H9 (cell line): ENCODE measurements around the gene TPM4. TPM values are rescaled to one million over a fixed set of nuclear protein-coding genes. Genes with fewer than 3 reads are reported as not detected.
"Not testable (repeated sequence)": the region's sequence is repeated elsewhere in the genome, so short reads cannot be mapped to it uniquely, and the experiment has no call there.

Source experiments
- DNase-seq: peaks from one replicate; pipeline ENCODE4 v3.0.0-alpha.2; 2017
- H2AFZ ChIP-seq: one replicate; pipeline ENCODE4 v1.6.1; 2013; ENCODE audit warnings: mild to moderate bottlenecking, low read length, control low read depth, moderate library complexity
- H2AK5ac ChIP-seq: 2 replicates; pipeline ENCODE4 v1.6.1; 2013; ENCODE audit warnings: low read length, control low read depth, mixed read lengths; ENCODE audit not compliant: insufficient read length
- H2BK120ac ChIP-seq: one replicate; pipeline ENCODE4 v1.6.1; 2013; ENCODE audit warnings: low read depth, mild to moderate bottlenecking, low read length, control low read depth, inconsistent platforms; ENCODE audit not compliant: poor library complexity, severe bottlenecking
- H2BK12ac ChIP-seq: 2 replicates; pipeline ENCODE4 v1.6.1; 2013; ENCODE audit warnings: low read length, control low read depth, mixed read lengths, low read depth; ENCODE audit not compliant: insufficient read length
- H2BK15ac ChIP-seq: 2 replicates; pipeline ENCODE4 v1.6.1; 2013; ENCODE audit warnings: low read depth, low read length, control low read depth
- H2BK20ac ChIP-seq: one replicate; pipeline ENCODE4 v1.6.1; 2013; ENCODE audit warnings: low read depth, mild to moderate bottlenecking, low read length, control low read depth, inconsistent platforms; ENCODE audit not compliant: poor library complexity, severe bottlenecking
- H2BK5ac ChIP-seq: 2 replicates; pipeline ENCODE4 v1.6.1; 2013; ENCODE audit warnings: low read length, control low read depth, mixed read lengths; ENCODE audit not compliant: insufficient read length
- H3K14ac ChIP-seq: 2 replicates; pipeline ENCODE4 v1.6.1; 2013; ENCODE audit warnings: low read length, control low read depth; ENCODE audit not compliant: insufficient read depth
- H3K18ac ChIP-seq: 2 replicates; pipeline ENCODE4 v1.6.1; 2013; ENCODE audit warnings: low read depth, mild to moderate bottlenecking, mixed read lengths, low read length, control low read depth; ENCODE audit not compliant: insufficient read length
- H3K23ac ChIP-seq: 2 replicates; pipeline ENCODE4 v1.6.1; 2013; ENCODE audit warnings: low read length, control low read depth, mixed read lengths, low read depth; ENCODE audit not compliant: insufficient read length
- H3K23me2 ChIP-seq: 2 replicates; pipeline ENCODE4 v1.6.1; 2013; ENCODE audit warnings: low read depth, mild to moderate bottlenecking, mixed read lengths, low read length, control low read depth; ENCODE audit not compliant: insufficient read length, poor library complexity, severe bottlenecking
- H3K27ac ChIP-seq: 2 replicates; pipeline ENCODE4 v1.5.1; 2013; ENCODE audit warnings: low read length, control low read depth, mixed read lengths, low read depth; ENCODE audit not compliant: insufficient read length
- H3K27me3 ChIP-seq: 2 replicates; pipeline ENCODE4 v1.6.1; 2013; ENCODE audit warnings: low read length, control low read depth, inconsistent platforms; ENCODE audit not compliant: insufficient read depth
- H3K4ac ChIP-seq: 2 replicates; pipeline ENCODE4 v1.6.1; 2013; ENCODE audit warnings: low read depth, mild to moderate bottlenecking, control low read depth, inconsistent platforms, low read length, moderate library complexity
- H3K4me1 ChIP-seq: 2 replicates; pipeline ENCODE4 v1.6.1; 2013; ENCODE audit warnings: low read length, control low read depth, inconsistent platforms; ENCODE audit not compliant: insufficient read depth
- H3K4me2 ChIP-seq: 2 replicates; pipeline ENCODE4 v1.6.1; 2013; ENCODE audit warnings: low read length, control low read depth, mixed read lengths; ENCODE audit not compliant: insufficient read length, insufficient read depth
- H3K56ac ChIP-seq: 2 replicates; pipeline ENCODE4 v1.6.1; 2013; ENCODE audit warnings: low read depth, mild to moderate bottlenecking, mixed read lengths, low read length, control low read depth; ENCODE audit not compliant: insufficient read length
- H3K79me1 ChIP-seq: 2 replicates; pipeline ENCODE4 v1.6.1; 2013; ENCODE audit warnings: low read depth, mild to moderate bottlenecking, moderate library complexity, low read length, control low read depth, inconsistent platforms; ENCODE audit not compliant: insufficient read depth, poor library complexity, severe bottlenecking
- H3K79me2 ChIP-seq: 2 replicates; pipeline ENCODE4 v1.6.1; 2013; ENCODE audit warnings: low read length, control low read depth, inconsistent platforms; ENCODE audit not compliant: insufficient read depth
- H3K9ac ChIP-seq: 2 replicates; pipeline ENCODE4 v1.6.1; 2013; ENCODE audit warnings: low read length, control low read depth, mixed read lengths; ENCODE audit not compliant: insufficient read length; ENCODE audit errors: extremely low read depth
- H3K9me3 ChIP-seq: one replicate; pipeline ENCODE4 v1.6.1; 2013; ENCODE audit warnings: low read depth, low read length, inconsistent platforms; ENCODE audit not compliant: control insufficient read depth
- H3T11ph ChIP-seq: one replicate; pipeline ENCODE4 v1.6.1; 2013; ENCODE audit warnings: mild to moderate bottlenecking, low read length, control low read depth, inconsistent platforms
- H4K20me1 ChIP-seq: one replicate; pipeline ENCODE4 v1.6.1; 2013; ENCODE audit not compliant: control insufficient read depth, insufficient read length, insufficient read depth
- H4K5ac ChIP-seq: 2 replicates; pipeline ENCODE4 v1.6.1; 2013; ENCODE audit warnings: low read depth, mild to moderate bottlenecking, mixed read lengths, low read length, control low read depth; ENCODE audit not compliant: insufficient read length
- H4K8ac ChIP-seq: replicated peaks from 2 replicates; pipeline ENCODE4 v1.6.1; 2013; ENCODE audit warnings: low read length, control low read depth, mixed read lengths, low read depth; ENCODE audit not compliant: insufficient read length
- H4K91ac ChIP-seq: 2 replicates; pipeline ENCODE4 v1.6.1; 2013; ENCODE audit warnings: low read depth, mild to moderate bottlenecking, moderate library complexity, mixed read lengths, low read length, control low read depth; ENCODE audit not compliant: insufficient read length
- H3K27ac Mint-ChIP-seq, 3 experiments: 2 replicates in 2 of 3; 3 replicates in 1 of 3; pipeline ENCODE4 v1.8.0; 2020 to 2021; ENCODE audit warnings: mixed read lengths in 3 of 3, mild to moderate bottlenecking in 1 of 3, moderate library complexity in 1 of 3
- H3K27me3 Mint-ChIP-seq: 2 replicates; pipeline ENCODE4 v1.8.0; 2021; ENCODE audit warnings: low read depth, mild to moderate bottlenecking, moderate library complexity, mixed read lengths
- H3K36me3 Mint-ChIP-seq, 3 experiments: 2 replicates in 2 of 3; 3 replicates in 1 of 3; pipeline ENCODE4 v1.8.0; 2020 to 2021; ENCODE audit warnings: low read depth in 3 of 3, mixed read lengths in 3 of 3; ENCODE audit not compliant: insufficient read depth in 1 of 3
- H3K4me1 Mint-ChIP-seq, 2 experiments: 2 replicates each; pipeline ENCODE4 v1.8.0; 2020; ENCODE audit warnings: mixed read lengths in 2 of 2
- H3K4me3 Mint-ChIP-seq, 2 experiments: 2 replicates in 1 of 2; 3 replicates in 1 of 2; pipeline ENCODE4 v1.8.0; 2020 to 2021; ENCODE audit warnings: mild to moderate bottlenecking in 2 of 2, mixed read lengths in 2 of 2, moderate library complexity in 1 of 2
- H3K9me3 Mint-ChIP-seq, 2 experiments: 2 replicates in 1 of 2; 3 replicates in 1 of 2; pipeline ENCODE4 v1.8.0; 2020; ENCODE audit warnings: mild to moderate bottlenecking in 2 of 2, mixed read lengths in 2 of 2, moderate library complexity in 1 of 2
- CTCF ChIP-seq: fragments of 200-600 bp; sonication (generic); conservative IDR thresholded peaks from 3 replicates; pipeline ENCODE4 v1.8.0; 2021; ENCODE audit warnings: antibody characterized with exemption, mild to moderate bottlenecking
- WGBS: extraction: QIAGEN DNeasy Blood & Tissue Kit; methylation state at CpG from one replicate; pipeline ENCODE4 v1.1.7; 2013; ENCODE audit warnings: missing lambda C conversion rate, low lambda C conversion rate, mixed read lengths; ENCODE audit not compliant: insufficient read length; ENCODE audit errors: extremely low coverage; 5-methylcytosine and 5-hydroxymethylcytosine counted together
- total RNA-seq: library from RNA; stranded (reverse); gene quantifications from 2 replicates; pipeline ENCODE4 v1.2.1, GENCODE V29; 2021

The TPM4 gene
- total RNA-seq, 1 experiment from 2014 or later = 431 TPM

- Histone ChIP-seq H3K4ac (no peak overlapping the region), H2AFZ (no peak overlapping the region), H3K9me3 (no peaks in the 10 kb centered on the region), H4K5ac (no peak overlapping the region), H2BK20ac (no peak overlapping the region), H3K4me1 (no peaks in the 10 kb centered on the region), H3K23me2 (no peaks in the 10 kb centered on the region), H3K23ac (no peak overlapping the region), H2BK15ac (no peak overlapping the region), H4K20me1 (no peaks in the 10 kb centered on the region), H3K27ac (no peak overlapping the region), H3K4me2 (no peak overlapping the region), H2BK12ac (no peak overlapping the region), H3K56ac (no peak overlapping the region), H4K91ac (no peak overlapping the region), H3K9ac (no peak overlapping the region), H3K18ac (no peak overlapping the region), H4K8ac (no peak overlapping the region), H2BK120ac (no peak overlapping the region), H3K79me2 (no peaks in the 10 kb centered on the region), H3T11ph (no peak overlapping the region), H3K14ac (no peak overlapping the region), H2AK5ac (no peak overlapping the region), H2BK5ac (no peak overlapping the region), H3K27me3 (no peaks in the 10 kb centered on the region), H3K79me1 (no peaks in the 10 kb centered on the region)
- Mint-ChIP-seq H3K27me3 (no peaks in the 10 kb centered on the region; the same call in 1 of the 2 replicates), H3K27ac (no peak overlapping the region), H3K36me3 (peaks cover 52 to 96% (median 87%) of the 10 kb centered on the region in 3 experiments), H3K4me3 (no peak overlapping the region), H3K4me1 (no peaks in the 10 kb centered on the region), H3K9me3 (no peaks in the 10 kb centered on the region)
- no peak for DNase-seq
- no CpG with 5 or more reads among the region's 6 CpGs for WGBS
- TF ChIP-seq CTCF = no peak
Measured at GRCh38 chr19:16098821-16099220, 22.5 kb downstream of the TPM4 start.

- not testable (repeated sequence) for H4K5ac ChIP-seq, H3K27ac ChIP-seq, H3K9ac ChIP-seq, H3K27me3 Mint-ChIP-seq, DNase-seq, H3K23ac ChIP-seq, H2AFZ ChIP-seq, H3K27me3 ChIP-seq, H3K56ac ChIP-seq, H2BK12ac ChIP-seq, H3K18ac ChIP-seq, H3K14ac ChIP-seq, H3K27ac Mint-ChIP-seq, H3K79me1 ChIP-seq, H3T11ph ChIP-seq, H3K4me3 Mint-ChIP-seq, H3K4me2 ChIP-seq, H3K79me2 ChIP-seq, H3K9me3 Mint-ChIP-seq, H2BK120ac ChIP-seq, H4K20me1 ChIP-seq, H2BK15ac ChIP-seq, H4K91ac ChIP-seq, H3K23me2 ChIP-seq, H2AK5ac ChIP-seq, H2BK5ac ChIP-seq, H4K8ac ChIP-seq, H3K4ac ChIP-seq, H3K4me1 Mint-ChIP-seq, H3K9me3 ChIP-seq, H3K4me1 ChIP-seq, H2BK20ac ChIP-seq
- H3K36me3 Mint-ChIP-seq = peaks cover 51 to 90% (median 82%) of the 10 kb centered on the region in 3 experiments
- WGBS = no CpG with 5 or more reads among the region's 8 CpGs
Measured at GRCh38 chr19:16099314-16099965, 23.1 kb downstream of the TPM4 start.
